Measurements from ENCODE around the gene C20orf202.

C20orf202 gene

GRCh38 chr20:1184638-1185315, 18.5 kb upstream of the C20orf202 start, which contains the start of gene TMEM74B:
Gene TMEM74B, minus strand, starts transcription at chr20:1184981. Its CDS starts 1,180 bp downstream, at chr20:1183801.
- DNase-seq = peak; percentile 37

GRCh38 chr20:1185316-1185741, 17.9 kb upstream of the C20orf202 start:
- DNase-seq = peak; percentile 53

- DNase-seq = peak; percentile 68
These were observed 17.4 kb upstream of the C20orf202 start for GRCh38 chr20:1185790-1186334.

DNA sequence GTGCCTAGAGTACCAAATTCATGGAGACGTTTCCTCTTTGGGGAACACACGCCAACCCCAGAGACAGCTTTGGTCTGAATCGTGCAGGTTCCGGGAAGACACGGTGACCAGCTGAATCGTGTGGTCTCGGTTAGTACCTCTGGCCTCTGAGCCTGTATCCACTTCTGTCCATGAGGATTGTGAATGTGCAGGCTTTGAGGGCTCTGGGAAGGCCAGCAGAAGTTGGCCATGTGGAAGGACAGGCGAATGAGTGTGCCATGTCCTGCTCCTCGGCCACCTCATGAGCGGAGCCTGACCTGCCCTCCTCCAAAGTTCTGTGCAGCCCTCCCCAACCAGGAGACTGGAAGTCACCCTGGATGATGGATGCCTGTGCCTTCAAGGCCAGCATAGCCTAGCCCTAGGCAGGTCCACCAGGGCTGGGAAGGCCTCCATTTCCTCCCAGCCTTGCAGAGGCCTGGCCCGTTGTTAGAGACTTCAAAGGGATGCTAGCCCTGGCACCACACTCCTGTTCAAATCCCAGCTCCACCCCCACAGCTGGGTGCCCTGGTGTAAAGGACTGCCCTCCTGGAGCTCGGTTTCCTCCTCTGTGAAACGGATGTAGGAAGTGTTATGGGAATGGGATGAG, 16.8 kb upstream of the C20orf202 start:
- peak; percentile 34 for DNase-seq

DNA sequence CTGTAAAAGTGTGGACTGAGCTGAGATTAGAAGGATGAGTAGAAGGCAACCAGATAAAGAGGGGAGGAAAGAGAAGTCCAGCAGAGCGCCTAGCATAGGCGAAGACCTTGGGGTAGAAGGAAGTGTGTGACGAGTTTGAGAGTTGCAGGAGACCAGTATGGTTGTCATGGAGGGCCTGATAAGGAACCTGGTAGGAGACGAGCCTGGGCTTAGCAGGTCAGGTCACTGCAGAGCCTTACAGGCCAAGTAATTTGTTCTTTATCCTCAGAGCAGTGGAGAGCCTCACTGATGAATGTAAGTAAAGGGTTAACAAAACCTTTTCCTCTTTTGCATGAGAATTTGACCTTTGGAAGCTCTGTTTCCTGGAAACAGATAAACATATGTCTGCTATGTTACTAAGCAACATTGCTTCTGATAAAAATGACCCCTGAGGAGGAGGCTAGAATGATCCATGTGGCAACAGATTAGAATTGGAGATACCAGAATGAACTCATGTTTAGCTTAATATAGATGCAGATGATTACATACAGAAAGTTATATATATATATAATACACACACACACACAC, 15.6 kb upstream of the C20orf202 start:
- no peak for DNase-seq

GRCh38 chr20:1188347-1188746, 14.9 kb upstream of the C20orf202 start:
- DNase-seq = no peak

- DNase-seq = no peak
These were observed 13.4 kb upstream of the C20orf202 start for GRCh38 chr20:1189827-1190226.

DNA sequence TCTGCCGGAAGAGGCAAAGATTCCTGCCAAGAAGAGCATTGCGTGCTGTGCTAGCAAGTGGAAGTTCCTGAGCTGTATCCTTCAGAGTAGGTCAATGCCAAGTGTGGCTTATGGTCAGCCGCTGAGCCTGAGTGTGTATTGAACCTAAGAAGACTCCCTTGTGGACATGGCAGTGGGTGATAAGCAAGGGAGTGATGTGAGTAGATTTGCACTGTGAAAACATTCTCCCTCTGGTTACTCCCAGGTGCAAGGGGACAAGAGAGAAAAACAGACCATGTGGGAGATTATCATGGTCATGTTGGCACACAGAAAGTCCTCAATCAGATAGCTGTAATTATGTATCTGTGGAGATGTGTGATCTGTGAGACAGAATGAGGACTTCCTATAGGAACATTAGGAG, 12.4 kb upstream of the C20orf202 start:
- no peak for DNase-seq

DNA sequence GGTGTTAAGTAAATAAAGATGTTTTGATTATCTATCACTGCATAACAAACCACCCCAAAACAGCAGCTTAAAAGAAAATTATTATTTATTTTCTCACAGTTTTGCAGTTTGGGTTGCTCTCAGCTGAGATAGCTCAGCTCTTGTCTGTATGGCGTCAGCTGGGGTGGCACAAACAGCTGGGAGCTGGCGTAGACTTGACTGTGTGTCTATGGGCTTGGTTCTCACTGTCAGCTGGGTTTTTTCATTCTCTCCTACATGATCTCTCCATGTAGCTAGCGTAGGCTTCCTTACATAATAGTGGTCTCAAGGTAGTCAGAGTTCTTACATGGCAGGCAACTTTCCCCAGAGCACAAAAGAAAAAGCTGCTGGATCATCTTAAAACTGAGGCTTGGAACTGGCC, 12.0 kb upstream of the C20orf202 start:
- no peak for DNase-seq

DNA sequence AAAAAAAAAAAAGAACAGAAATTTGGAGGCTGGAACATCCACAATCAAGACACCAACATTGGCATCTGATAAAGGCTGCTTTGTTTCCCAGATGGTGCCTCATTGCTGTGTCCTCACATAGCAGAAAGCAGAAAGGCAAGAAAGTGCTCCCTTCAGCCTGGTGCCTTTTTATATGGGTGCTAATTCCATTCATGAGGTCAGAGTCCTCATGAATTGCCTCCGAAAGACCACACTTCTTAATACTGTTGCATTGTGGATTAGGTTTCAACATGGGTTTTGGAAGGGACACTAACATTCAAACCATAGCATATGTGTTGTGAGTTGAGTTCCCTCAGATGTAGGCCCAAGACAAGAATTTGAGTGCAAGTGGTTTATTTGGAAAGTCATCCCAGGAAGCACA, 8.0 kb upstream of the C20orf202 start:
- DNase-seq = no peak

DNA sequence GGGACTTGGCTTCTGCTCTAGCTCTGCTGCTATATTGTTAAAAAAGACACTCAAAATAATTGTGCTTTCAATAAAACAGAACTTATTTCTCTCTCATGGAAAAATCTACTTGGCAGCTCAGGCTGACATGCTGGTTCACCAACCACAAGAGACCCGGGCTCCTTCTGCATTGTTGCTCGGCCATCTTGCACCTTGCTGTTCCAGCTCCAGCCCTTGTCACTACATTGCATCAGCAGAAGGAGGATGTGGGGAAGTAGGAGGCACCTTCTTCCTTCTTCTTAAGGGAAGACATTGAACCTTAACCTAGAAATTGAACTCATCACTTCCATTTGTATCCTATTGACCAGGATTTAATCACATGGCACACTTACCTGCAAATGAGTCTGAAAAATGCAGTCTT, 6.6 kb upstream of the C20orf202 start:
- no peak for DNase-seq

DNA sequence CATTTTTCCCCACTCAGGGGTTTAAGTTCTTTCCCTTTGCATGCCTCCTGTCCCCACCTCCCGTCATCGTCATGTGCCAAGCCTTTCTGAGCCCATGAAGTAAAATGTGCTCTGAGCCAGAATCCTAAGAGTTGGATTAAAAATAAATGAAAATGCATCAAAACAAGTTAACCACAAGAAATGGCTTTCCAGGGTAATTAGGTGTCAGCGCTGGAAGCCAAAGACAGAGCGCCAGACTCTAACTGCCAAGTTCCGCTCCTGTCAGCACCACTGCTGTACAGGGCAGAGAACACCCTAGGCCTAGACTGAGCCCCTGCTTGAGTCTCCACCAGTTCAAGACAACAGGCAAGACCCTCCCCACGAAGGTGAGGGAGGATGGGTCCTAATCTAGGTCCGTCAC, 5.5 kb upstream of the C20orf202 start:
- DNase-seq = no peak

DNA sequence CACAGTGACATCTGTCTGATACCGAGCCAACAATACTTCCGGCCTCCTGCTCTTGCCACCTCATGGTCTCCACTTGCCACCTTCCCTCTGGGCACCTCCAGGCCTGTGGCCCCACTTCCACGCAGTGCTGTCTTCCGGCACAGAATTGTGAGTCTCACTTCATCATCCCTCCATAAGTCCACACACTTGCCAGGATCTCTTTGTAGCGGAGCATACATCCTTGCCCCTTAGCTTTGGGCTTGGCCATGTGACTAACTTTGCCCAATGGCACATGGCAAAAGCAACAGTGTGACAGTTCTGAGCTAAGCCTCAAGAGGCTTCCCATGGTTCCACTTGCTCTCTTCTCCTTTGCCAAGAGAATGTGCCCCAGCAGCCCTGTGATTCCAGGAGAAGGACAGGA, 4.5 kb upstream of the C20orf202 start:
- no peak for DNase-seq

DNA sequence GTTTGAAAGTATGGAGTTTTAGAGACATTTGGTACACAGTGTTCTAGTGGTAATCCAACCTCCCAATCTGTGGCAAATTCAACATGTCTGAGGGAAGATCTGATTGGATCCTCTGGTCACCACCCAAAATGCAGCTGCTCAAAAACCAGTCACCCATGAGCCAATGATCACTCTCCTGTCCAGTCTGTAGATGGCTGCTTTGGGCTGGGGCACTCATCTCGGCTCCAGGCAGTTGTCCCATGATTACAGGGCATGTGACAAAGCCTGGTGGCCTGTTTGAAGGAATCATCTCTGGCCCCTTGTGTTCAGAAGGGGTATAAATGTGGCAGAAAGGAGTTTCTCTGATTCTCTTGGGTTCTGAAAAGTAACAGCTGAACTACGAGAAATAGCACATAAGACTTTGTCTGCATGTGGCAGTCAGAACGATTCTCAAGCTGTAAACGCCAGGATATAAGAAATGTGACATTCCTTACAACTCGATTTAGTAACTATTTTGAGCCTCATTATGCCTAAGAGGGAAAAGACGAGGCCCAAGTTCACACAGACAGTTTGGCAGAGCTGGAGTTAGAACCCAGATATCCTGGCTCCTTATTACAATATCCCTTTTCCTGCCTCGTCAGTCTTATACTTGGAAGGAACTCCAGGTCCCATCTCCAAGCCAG, 3.9 kb upstream of the C20orf202 start:
- no peak for DNase-seq

DNA sequence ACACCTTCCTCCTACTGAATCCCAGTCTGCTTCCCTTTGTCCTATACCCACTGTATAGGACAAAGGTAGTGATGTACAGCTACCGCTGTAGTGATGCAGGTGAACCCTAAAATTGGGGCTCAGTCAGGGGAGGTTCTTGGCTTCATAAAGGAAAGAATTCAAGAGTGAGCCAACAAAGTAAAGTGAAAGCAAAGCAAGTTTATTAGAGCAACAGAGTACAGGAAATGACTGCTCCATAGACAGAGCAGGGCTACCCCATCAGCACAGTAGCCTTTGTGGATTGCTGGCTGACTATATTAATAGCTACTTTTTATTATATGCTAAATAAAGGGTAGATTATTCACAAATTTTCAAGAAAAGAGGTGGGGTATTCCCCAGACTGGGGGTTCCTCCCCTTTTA, 3.3 kb upstream of the C20orf202 start:
- no peak for DNase-seq

DNA sequence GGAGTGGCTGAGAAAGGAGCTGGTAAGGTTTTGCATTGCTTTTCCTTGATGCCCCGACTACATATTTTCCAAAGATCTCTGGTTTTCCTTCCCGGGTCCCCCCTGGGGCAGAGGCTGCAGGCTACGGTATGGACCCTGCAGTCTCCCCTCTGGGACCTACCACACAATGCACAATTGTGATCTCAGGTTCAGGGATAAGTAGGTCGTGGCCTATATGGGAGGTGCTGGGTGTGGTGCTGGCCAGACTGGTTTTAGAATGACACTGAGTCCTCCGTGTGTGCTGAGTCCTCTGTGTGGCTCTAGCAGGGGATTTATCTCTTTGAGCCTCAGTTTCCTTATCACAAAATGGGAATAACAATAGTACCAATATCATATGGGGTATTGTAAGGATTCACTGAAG, 376 bp downstream of the C20orf202 start:
- DNase-seq = no peak

DNA sequence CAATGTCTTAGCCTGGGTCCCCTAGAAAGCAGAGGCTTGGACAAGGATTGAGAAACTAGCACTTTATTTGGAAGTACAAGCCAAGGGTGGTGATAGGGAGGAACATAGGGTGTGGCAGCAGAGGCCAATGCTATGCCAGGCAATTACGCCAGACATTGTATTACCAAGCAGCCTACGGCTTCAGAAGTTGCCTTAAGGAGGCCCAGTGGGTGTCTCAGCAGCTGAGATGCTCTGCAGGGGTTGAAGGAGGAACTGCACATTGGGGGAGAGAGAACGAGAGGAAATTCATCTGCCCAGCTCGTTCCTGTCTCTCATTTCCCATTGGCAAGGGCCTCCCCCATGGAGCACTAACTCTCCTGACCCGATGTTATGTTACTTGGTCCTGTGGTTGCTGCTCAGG, 859 bp downstream of the C20orf202 start:
- DNase-seq = no peak

GRCh38 chr20:1204576-1204975, 1.3 kb downstream of the C20orf202 start:
- DNase-seq = no peak

GRCh38 chr20:1205802-1206201, 2.5 kb downstream of the C20orf202 start:
- DNase-seq = no peak

DNA sequence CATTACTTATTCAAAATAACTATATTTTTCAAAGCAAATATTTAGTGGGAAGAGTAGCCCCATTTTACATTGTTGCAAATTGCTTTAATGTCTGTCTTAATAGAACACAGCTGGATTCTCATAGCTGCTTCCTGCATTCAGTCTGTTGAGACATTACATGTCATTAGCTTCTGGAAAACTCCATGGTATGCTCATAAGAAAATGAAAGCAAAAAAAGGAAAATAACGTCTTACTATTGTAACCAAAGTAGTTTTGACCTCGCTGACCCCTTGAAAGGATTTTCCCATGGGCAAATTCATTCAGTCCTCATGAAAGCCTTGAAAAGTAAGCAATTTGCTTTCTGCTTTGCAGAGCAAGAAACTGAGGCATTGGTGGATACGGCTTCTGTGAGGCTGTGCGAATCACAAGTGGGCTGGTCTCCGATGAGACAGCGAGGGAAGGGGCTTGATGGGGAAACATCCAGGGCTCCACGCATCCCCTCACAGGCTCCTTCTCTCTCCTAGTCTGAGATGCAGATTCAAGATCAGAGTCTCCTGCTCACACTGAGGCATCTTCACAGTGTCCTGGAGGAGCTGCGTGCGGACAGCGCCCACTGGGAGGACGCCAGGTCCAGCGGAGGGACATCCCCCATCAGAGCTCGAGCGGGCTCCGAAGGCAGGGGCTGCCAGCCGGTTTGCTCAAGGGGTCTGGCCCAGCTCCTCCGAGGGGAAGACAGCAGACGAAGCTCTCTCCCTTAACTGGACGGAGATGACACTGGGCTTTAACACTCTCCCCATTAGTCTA, 3.3 kb downstream of the C20orf202 start:
- no peak for DNase-seq

DNA sequence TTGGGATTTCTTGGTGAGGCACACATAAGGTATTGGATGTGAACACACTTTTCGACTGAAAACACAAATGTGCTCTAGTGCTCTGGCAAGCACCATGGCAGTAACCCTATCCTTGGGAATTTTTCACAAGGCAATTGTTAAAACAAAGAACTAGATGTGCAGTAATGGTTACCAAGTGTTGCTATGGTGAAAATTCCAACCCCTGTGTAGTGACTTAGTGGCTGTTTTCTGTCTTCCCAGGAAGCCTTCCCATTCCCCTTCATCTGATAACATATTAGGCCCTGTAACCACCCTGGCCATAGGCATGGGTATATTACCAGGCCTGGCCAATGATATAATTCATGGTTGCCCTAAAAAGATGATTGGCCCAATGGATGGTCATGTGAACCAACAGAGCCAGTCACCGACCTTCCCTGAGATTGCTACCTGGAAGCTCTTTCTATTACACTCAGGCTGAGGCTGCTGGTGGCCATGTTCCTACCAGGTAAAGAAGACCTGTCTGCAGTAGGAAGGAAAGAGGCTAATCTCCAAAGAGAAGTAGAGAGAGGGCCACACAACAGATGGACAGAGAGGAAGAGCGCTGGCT, 4.1 kb downstream of the C20orf202 start:
- no peak for DNase-seq

Data from NCI-H69 (cell line).